Glutamatergic neuron (in vitro differentiated cells): Measurements from ENCODE around the gene CIC. TPM values are rescaled to one million over a fixed set of nuclear protein-coding genes. Genes with fewer than 3 reads are reported as not detected.

Experiments
- DNase-seq: peaks from one replicate; pipeline ENCODE4 v3.0.0; 2022
- H3K27ac Mint-ChIP-seq: one replicate; pipeline ENCODE4 v1.8.0; 2020; ENCODE audit warnings: mild to moderate bottlenecking, mixed read lengths, inconsistent platforms; ENCODE audit not compliant: unreplicated experiment
- H3K27me3 Mint-ChIP-seq: one replicate; pipeline ENCODE4 v1.8.0; 2020; ENCODE audit warnings: mild to moderate bottlenecking, moderate library complexity, mixed read lengths, inconsistent platforms; ENCODE audit not compliant: unreplicated experiment
- H3K36me3 Mint-ChIP-seq: one replicate; pipeline ENCODE4 v1.8.0; 2020; ENCODE audit warnings: mild to moderate bottlenecking, mixed read lengths, inconsistent platforms; ENCODE audit not compliant: unreplicated experiment
- H3K4me1 Mint-ChIP-seq: one replicate; pipeline ENCODE4 v1.8.0; 2020; ENCODE audit warnings: mild to moderate bottlenecking, low read depth, mixed read lengths, inconsistent platforms; ENCODE audit not compliant: unreplicated experiment
- H3K4me3 Mint-ChIP-seq: one replicate; pipeline ENCODE4 v1.8.0; 2020; ENCODE audit warnings: mild to moderate bottlenecking, mixed read lengths, inconsistent platforms; ENCODE audit not compliant: unreplicated experiment
- H3K9me3 Mint-ChIP-seq: one replicate; pipeline ENCODE4 v1.8.0; 2020; ENCODE audit warnings: mild to moderate bottlenecking, moderate library complexity, mixed read lengths, inconsistent platforms; ENCODE audit not compliant: unreplicated experiment
- CTCF ChIP-seq: fragments of 200-600 bp; sonication (generic); IDR thresholded peaks from one replicate; pipeline ENCODE4 v1.5.0; 2021; ENCODE audit not compliant: partially characterized antibody, unreplicated experiment
- total RNA-seq: library from RNA; stranded (reverse); fragmentation: NEBNext Ultra II Directional; extraction: Animal tissue kit (Norgen Biotek cat#: 25700); gene quantifications from one replicate; pipeline ENCODE4 v1.2.1, GENCODE V29; 2021; ENCODE audit not compliant: unreplicated experiment

Gene CIC
- total RNA-seq, 1 donor from 2014 or later = 150 TPM

GRCh38 chr19:42246922-42247639 is 22.0 kb upstream of the CIC start:
- DNase-seq = no peak
- Mint-ChIP-seq H3K27ac (no peak overlapping the region), H3K27me3 (peaks cover 14% of the 10 kb centered on the region), H3K36me3 (no peaks in the 10 kb centered on the region), H3K4me3 (no peak overlapping the region), H3K9me3 (peaks cover 10% of the 10 kb centered on the region), H3K4me1 (peaks cover 14% of the 10 kb centered on the region)
- TF ChIP-seq CTCF = no peak

- Mint-ChIP-seq H3K4me1 (peaks cover 16% of the 10 kb centered on the region), H3K9me3 (peaks cover 11% of the 10 kb centered on the region), H3K4me3 (no peak overlapping the region), H3K27me3 (peaks cover 14% of the 10 kb centered on the region), H3K27ac (no peak overlapping the region), H3K36me3 (no peaks in the 10 kb centered on the region)
- TF ChIP-seq CTCF = no peak
- no peak for DNase-seq
Measured at GRCh38 chr19:42247640-42248199, 21.3 kb upstream of the CIC start.

- no peaks in the 10 kb centered on the region for H3K36me3 Mint-ChIP-seq
- no peak for DNase-seq
- peaks cover 16% of the 10 kb centered on the region for H3K4me1 Mint-ChIP-seq
- peaks cover 8% of the 10 kb centered on the region for H3K27me3 Mint-ChIP-seq
- no peak for TF ChIP-seq CTCF
- H3K4me3 Mint-ChIP-seq = no peak overlapping the region
- peaks cover 10% of the 10 kb centered on the region for H3K9me3 Mint-ChIP-seq
- H3K27ac Mint-ChIP-seq = no peak overlapping the region
Measured at GRCh38 chr19:42248270-42249148, 20.5 kb upstream of the CIC start.

- no peak overlapping the region for H3K4me3 Mint-ChIP-seq
- H3K27ac Mint-ChIP-seq = no peak overlapping the region
- no peak for DNase-seq
- H3K4me1 Mint-ChIP-seq = peaks cover 15% of the 10 kb centered on the region
- no peaks in the 10 kb centered on the region for H3K36me3 Mint-ChIP-seq
- H3K27me3 Mint-ChIP-seq = peaks cover 8% of the 10 kb centered on the region
- TF ChIP-seq CTCF = no peak
- H3K9me3 Mint-ChIP-seq = peaks cover 10% of the 10 kb centered on the region
Measured at GRCh38 chr19:42249149-42249750, 19.8 kb upstream of the CIC start.
